Prostate gland (tissue), 2 donors: ENCODE data around the gene XRCC4.

Source experiments
- CTCF ChIP-seq, 4 experiments: fragments of 200-600 bp in 2 of 4; fragments of 450-650 bp in 2 of 4; sonication (generic) in 2 of 4; IDR thresholded peaks; 1 replicate in 3 of 4; 2 replicates in 1 of 4; pipeline ENCODE4 v1.5.1; 2016 to 2019; ENCODE audit warnings: antibody characterized with exemption in 4 of 4, mild to moderate bottlenecking in 2 of 4, moderate library complexity in 2 of 4
- POLR2AphosphoS5 ChIP-seq: sonication (generic); formaldehyde crosslinking; IDR thresholded peaks from one replicate; pipeline ENCODE4 v1.6.1; 2017; ENCODE audit warnings: antibody characterized with exemption

GRCh38 chr5:83353774-83354173 lies 276.4 kb downstream of the XRCC4 start:
- no peak for TF ChIP-seq CTCF (IDR thresholded peaks at IDR 0.05)
- TF ChIP-seq POLR2AphosphoS5: no peak
